Measurements from ENCODE around the gene ARMC10. TPM values are rescaled to one million over a fixed set of nuclear protein-coding genes. Genes with fewer than 3 reads are reported as not detected.
"Not testable (repeated sequence)": the region's sequence is repeated elsewhere in the genome, so short reads cannot be mapped to it uniquely, and the experiment has no call there.

Gene ARMC10
- total RNA-seq, 1 experiment from 2014 or later, result 23.3 TPM

- H3K4me3 ChIP-seq (ENCODE audit: low read length), result no peak overlapping the region
- H3K36me3 ChIP-seq (ENCODE audit: low read depth, low read length), result peaks cover 8% of the 10 kb centered on the region
- H3K27me3 ChIP-seq (ENCODE audit: low read length), result no peaks in the 10 kb centered on the region
- H3K9ac ChIP-seq (ENCODE audit: low read length), result no peak overlapping the region
- CTCF ChIA-PET, result no interaction called here
- H3K9me2 ChIP-seq (replicated peaks; ENCODE audit: low read length), result no peaks in the 10 kb centered on the region
- BruUV-seq (replicated peaks), result no TSS peak
- no peak overlapping the region for H3K27ac ChIP-seq (ENCODE audit: low read length)
- ATAC-seq (no peak), DNase-seq (no peak)
- POLR2A ChIA-PET (ENCODE audit: unreplicated experiment), result no interaction called here
- H3K4me2 ChIP-seq (ENCODE audit: low read length), result no peak overlapping the region
- no peaks in the 10 kb centered on the region for H3K4me1 ChIP-seq (ENCODE audit: insufficient read depth, low read length)
- no peak overlapping the region for H2AFZ ChIP-seq (ENCODE audit: low read length)
- no peak for TF ChIP-seq CTCF (conservative IDR thresholded peaks at IDR 0.05; ENCODE audit: low read depth, low read length)
- TF ChIP-seq EZH2phosphoT487 (IDR thresholded peaks at IDR 0.05; ENCODE audit: borderline replicate concordance, low read length), result no peak
- no peak for TF ChIP-seq EZH2 (IDR thresholded peaks at IDR 0.05; ENCODE audit: low read length, unreplicated experiment)
- no peaks in the 10 kb centered on the region for H3K9me3 ChIP-seq (ENCODE audit: low read length)
- no peaks in the 10 kb centered on the region for H4K20me1 ChIP-seq (ENCODE audit: low read length)
- no peaks in the 10 kb centered on the region for H3K79me2 ChIP-seq (ENCODE audit: low read length)
- no peaks in the 10 kb centered on the region for H3F3A ChIP-seq (ENCODE audit: low read length, unreplicated experiment)
- intact Hi-C loops (cut with micrococcal nuclease), result no loop called here
Observed at GRCh38 chr7:103106005-103106702, 31.2 kb downstream of the ARMC10 start.

- H3K4me2 ChIP-seq (ENCODE audit: low read length); H3K79me2 ChIP-seq (ENCODE audit: low read length); H3K9ac ChIP-seq (ENCODE audit: low read length); H3K9me2 ChIP-seq (replicated peaks; ENCODE audit: low read length); H2AFZ ChIP-seq (ENCODE audit: low read length); H3K27me3 ChIP-seq (ENCODE audit: low read length); intact Hi-C loops (cut with micrococcal nuclease); BruUV-seq (replicated peaks); ATAC-seq; H3K27ac ChIP-seq (ENCODE audit: low read length); H3K36me3 ChIP-seq (ENCODE audit: low read depth, low read length); H4K20me1 ChIP-seq (ENCODE audit: low read length); POLR2A ChIA-PET (ENCODE audit: unreplicated experiment); H3K9me3 ChIP-seq (ENCODE audit: low read length); H3K4me1 ChIP-seq (ENCODE audit: insufficient read depth, low read length); CTCF ChIA-PET; H3K4me3 ChIP-seq (ENCODE audit: low read length); H3F3A ChIP-seq (ENCODE audit: low read length, unreplicated experiment); DNase-seq: not testable (repeated sequence)
Observed at GRCh38 chr7:103106703-103107070, 31.7 kb downstream of the ARMC10 start.

- peaks cover 3% of the 10 kb centered on the region for H3F3A ChIP-seq (ENCODE audit: low read length, unreplicated experiment)
- peak overlapping the region; percentile 72 for H3K27ac ChIP-seq (ENCODE audit: low read length)
Observed at GRCh38 chr7:103113164-103113563, 38.2 kb downstream of the ARMC10 start.

More at GRCh38 chr7:103113164-103113563, 38.2 kb downstream of the ARMC10 start:
- ATAC-seq (peak; percentile 99), DNase-seq (peak; percentile 95)
- TF ChIP-seq EZH2phosphoT487 (IDR thresholded peaks at IDR 0.05; ENCODE audit: borderline replicate concordance, low read length) (no peak), EZH2 (IDR thresholded peaks at IDR 0.05; ENCODE audit: low read length, unreplicated experiment) (no peak), CTCF (conservative IDR thresholded peaks at IDR 0.05; ENCODE audit: low read depth, low read length) (no peak)
- Histone ChIP-seq H2AFZ (ENCODE audit: low read length) (no peak overlapping the region), H3K4me3 (ENCODE audit: low read length) (no peak overlapping the region), H3K79me2 (ENCODE audit: low read length) (no peaks in the 10 kb centered on the region), H4K20me1 (ENCODE audit: low read length) (no peaks in the 10 kb centered on the region), H3K36me3 (ENCODE audit: low read depth, low read length) (no peaks in the 10 kb centered on the region; the same call in 1 of the 2 replicates), H3K4me1 (ENCODE audit: insufficient read depth, low read length) (peaks cover 11% of the 10 kb centered on the region), H3K27me3 (ENCODE audit: low read length) (no peaks in the 10 kb centered on the region), H3K9me3 (ENCODE audit: low read length) (no peaks in the 10 kb centered on the region), H3K9me2 (replicated peaks; ENCODE audit: low read length) (no peaks in the 10 kb centered on the region), H3K9ac (ENCODE audit: low read length) (no peak overlapping the region), H3K4me2 (ENCODE audit: low read length) (peak overlapping the region; percentile 39)
- ChIA-PET POLR2A (ENCODE audit: unreplicated experiment) (no interaction called here), CTCF (no interaction called here)
- BruUV-seq (replicated peaks), result no TSS peak
- intact Hi-C loops (cut with micrococcal nuclease), result loop anchor here (2.0 kb wide), 2 partner anchors 18 to 30 kb away; no protein-coding TSS in a partner anchor
